IMR-90 (cell line): ENCODE results near the gene OSBPL3. TPM values are rescaled to one million over a fixed set of nuclear protein-coding genes. Genes with fewer than 3 reads are reported as not detected.

ENCODE experiments used
- ATAC-seq: fragments of 200-7000 bp; cut with Tn5 transposase; 2 replicates; pipeline ENCODE4 v1.9.1; 2020; ENCODE audit warnings: low read depth, mild to moderate bottlenecking, moderate library complexity
- BruUV-seq: library from RNA; stranded (reverse); fragments of 400-500 nt; replicated peaks from 2 replicates; lab custom pipeline; 2021; lab: Mats Ljungman, UMichigan
- CTCF ChIA-PET: fragments of 300-600 bp; formaldehyde crosslinking; extraction: SDS; loops from one replicate; lab custom pipeline; 2021; ENCODE audit warnings: antibody characterized with exemption; lab: Yijun Ruan, JAX
- POLR2A ChIA-PET: fragments of 300-600 bp; sonication (Branson Sonifier 250); formaldehyde crosslinking; loops from one replicate; lab custom pipeline; 2022; ENCODE audit warnings: antibody characterized with exemption; ENCODE audit not compliant: unreplicated experiment; lab: Charles Lee
- DNase-seq: peaks from one replicate; pipeline ENCODE4 v3.0.0; 2013
- H2AFZ ChIP-seq: replicated peaks from 2 replicates; pipeline ENCODE3; 2013; ENCODE audit warnings: low read length, mild to moderate bottlenecking; ENCODE audit not compliant: poor library complexity
- H2AK5ac ChIP-seq: 2 replicates; pipeline ENCODE4 v1.6.1; 2013; ENCODE audit warnings: low read depth, low read length, inconsistent platforms
- H2AK9ac ChIP-seq: replicated peaks from 2 replicates; pipeline ENCODE3; 2013; ENCODE audit warnings: mild to moderate bottlenecking, low read depth, low read length, moderate library complexity; ENCODE audit not compliant: poor library complexity
- H2BK120ac ChIP-seq: 2 replicates; pipeline ENCODE4 v1.6.1; 2013; ENCODE audit warnings: low read depth, low read length, inconsistent platforms
- H2BK15ac ChIP-seq: 3 replicates; pipeline ENCODE4 v1.6.1; 2013; ENCODE audit warnings: low read depth, low read length, inconsistent platforms
- H2BK20ac ChIP-seq: 2 replicates; pipeline ENCODE4 v1.6.1; 2013; ENCODE audit warnings: low read depth, mild to moderate bottlenecking, inconsistent platforms, low read length, moderate library complexity
- H2BK5ac ChIP-seq: 2 replicates; pipeline ENCODE4 v1.6.1; 2013; ENCODE audit warnings: mild to moderate bottlenecking, low read depth, low read length, inconsistent platforms; ENCODE audit not compliant: poor library complexity, severe bottlenecking
- H3K14ac ChIP-seq: replicated peaks from 2 replicates; pipeline ENCODE4 v1.6.1; 2013; ENCODE audit warnings: low read depth, low read length, inconsistent platforms
- H3K18ac ChIP-seq: 2 replicates; pipeline ENCODE4 v1.6.1; 2013; ENCODE audit warnings: low read depth, low read length, control low read depth
- H3K23ac ChIP-seq: 2 replicates; pipeline ENCODE4 v1.6.1; 2013; ENCODE audit warnings: low read depth, low read length, inconsistent platforms
- H3K27ac ChIP-seq: 2 replicates; pipeline ENCODE4 v1.5.1; 2013; ENCODE audit warnings: mild to moderate bottlenecking, control low read depth, low read length; ENCODE audit not compliant: insufficient read depth
- H3K27me3 ChIP-seq: 2 replicates; pipeline ENCODE4 v1.6.1; 2013; ENCODE audit warnings: low read length; ENCODE audit not compliant: control insufficient read depth, insufficient read depth
- H3K36me3 ChIP-seq: 2 replicates; pipeline ENCODE4 v1.6.1; 2013; ENCODE audit warnings: low read length, mixed read lengths; ENCODE audit not compliant: control insufficient read depth, insufficient read depth
- H3K4ac ChIP-seq: 2 replicates; pipeline ENCODE4 v1.6.1; 2013; ENCODE audit warnings: low read depth, low read length, inconsistent platforms
- H3K4me1 ChIP-seq: 2 replicates; pipeline ENCODE4 v1.6.1; 2013; ENCODE audit warnings: low read length, mixed read lengths; ENCODE audit not compliant: control insufficient read depth, insufficient read depth
- H3K4me2 ChIP-seq: 2 replicates; pipeline ENCODE4 v1.6.1; 2013; ENCODE audit warnings: low read depth, mild to moderate bottlenecking, control low read depth, low read length, moderate library complexity
- H3K4me3 ChIP-seq: 2 replicates; pipeline ENCODE4 v1.5.1; 2013; ENCODE audit warnings: low read depth, mild to moderate bottlenecking, control low read depth, low read length, moderate library complexity; ENCODE audit not compliant: insufficient read depth
- H3K56ac ChIP-seq: 2 replicates; pipeline ENCODE4 v1.6.1; 2013; ENCODE audit warnings: low read length, inconsistent platforms; ENCODE audit not compliant: insufficient read depth; ENCODE audit errors: extremely low read depth
- H3K79me1 ChIP-seq, 2 experiments: 2 replicates each; pipeline ENCODE4 v1.6.1; 2013; ENCODE audit warnings: low read length in 2 of 2, inconsistent platforms in 1 of 2, low read depth in 1 of 2
- H3K9ac ChIP-seq: 2 replicates; pipeline ENCODE4 v1.6.1; 2013; ENCODE audit warnings: low read depth, low read length, control low read depth
- H3K9me1 ChIP-seq: 2 replicates; pipeline ENCODE4 v1.6.1; 2013; ENCODE audit warnings: low read length, inconsistent platforms; ENCODE audit not compliant: insufficient read depth
- H3K9me3 ChIP-seq: 2 replicates; pipeline ENCODE4 v1.6.1; 2013; ENCODE audit warnings: low read length; ENCODE audit not compliant: control insufficient read depth, insufficient read depth
- H4K20me1 ChIP-seq: 2 replicates; pipeline ENCODE4 v1.6.1; 2013; ENCODE audit warnings: low read length, inconsistent platforms; ENCODE audit not compliant: insufficient read depth
- H4K5ac ChIP-seq: 2 replicates; pipeline ENCODE4 v1.6.1; 2013; ENCODE audit warnings: mild to moderate bottlenecking, low read depth, low read length, control low read depth
- H4K8ac ChIP-seq, 2 experiments: 2 replicates each; pipeline ENCODE4 v1.6.1; 2013; ENCODE audit warnings: low read depth in 2 of 2, low read length in 2 of 2, control low read depth in 1 of 2, inconsistent platforms in 1 of 2
- H4K91ac ChIP-seq: 2 replicates; pipeline ENCODE4 v1.6.1; 2013; ENCODE audit warnings: low read depth, low read length, inconsistent platforms; ENCODE audit not compliant: insufficient read depth
- FOS ChIP-seq: fragments of 150-350 bp; IDR thresholded peaks from 2 replicates; pipeline ENCODE4 v1.6.1; 2016; ENCODE audit warnings: low read depth, low read length
- WGBS, 2 experiments: methylation state at CpG; one replicate each; pipeline versions ENCODE4 v1.1.5 to v1.1.7; 2013; ENCODE audit warnings: missing lambda C conversion rate in 2 of 2; ENCODE audit not compliant: insufficient read length in 1 of 2; ENCODE audit errors: extremely low coverage in 2 of 2; 5-methylcytosine and 5-hydroxymethylcytosine counted together
- dilution Hi-C: fragments of 300-500 bp; cut with HindIII; formaldehyde crosslinking; loops from one replicate; pipeline ENCODE4 v1.14.3; 2018; ENCODE audit warnings: low sequenced_read_pairs; ENCODE audit not compliant: unreplicated experiment
- in situ Hi-C: fragments of 300-500 bp; cut with MboI; formaldehyde crosslinking; loops from 3 replicates; pipeline ENCODE4 v1.14.3; 2019; ENCODE audit warnings: low sequenced_read_pairs, inconsistent platforms, mixed read lengths
- intact Hi-C: fragments of 100-400 bp; cut with micrococcal nuclease; formaldehyde crosslinking; loops from 2 replicates; pipeline ENCODE4 v1.10.0; 2022
- polyA plus RNA-seq, 3 experiments: library from polyadenylated mRNA; depleted of rRNA; stranded (reverse); fragments of >200 nt; gene quantifications; 2 replicates each; pipeline ENCODE4 v1.2.3, GENCODE V29; 2012; ENCODE audit warnings: low replicate concordance in 1 of 3
- total RNA-seq: library from RNA; depleted of rRNA; stranded (reverse); fragments of >200 nt; gene quantifications from 2 replicates; pipeline ENCODE4 v1.2.3, GENCODE V29; 2012

Gene OSBPL3
- total and polyA plus RNA-seq, 2 of the 4 experiments (the other 2 are of a cell fraction), result 18.0 to 29.9 TPM

DNA sequence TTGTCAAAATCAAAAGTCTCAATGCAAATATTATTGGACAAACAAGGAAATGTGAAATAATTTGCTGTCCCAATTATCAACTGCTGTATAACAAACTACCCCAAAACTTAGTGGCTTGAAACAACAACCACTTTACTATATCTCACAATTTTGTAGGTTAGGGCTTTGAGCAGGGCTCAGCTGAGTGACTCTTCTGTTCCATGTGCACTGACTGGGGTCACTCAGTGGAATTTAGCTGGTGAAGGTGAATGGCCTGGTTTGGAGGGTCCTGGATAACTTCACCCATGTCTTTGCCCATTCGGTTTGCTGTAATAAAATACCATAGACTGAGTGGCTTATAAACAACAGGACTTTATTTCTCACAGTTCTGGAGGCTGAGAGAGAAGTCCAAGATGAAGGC is 219.0 kb downstream of the OSBPL3 start:
- H3K27ac ChIP-seq, result no peak overlapping the region
- H3K27me3 ChIP-seq, result no peaks in the 10 kb centered on the region
- ATAC-seq, result no peak
- no peak overlapping the region for H2BK120ac ChIP-seq
- no peak overlapping the region for H3K4me3 ChIP-seq
- no peak overlapping the region for H3K18ac ChIP-seq
- no CpG with 5 or more reads among the region's 1 CpG for WGBS, 2 experiments
- no peak for TF ChIP-seq FOS
- H2AK5ac ChIP-seq, result no peak overlapping the region
- H4K91ac ChIP-seq, result no peak overlapping the region
- no peak overlapping the region for H3K4me2 ChIP-seq
- no peak overlapping the region for H4K5ac ChIP-seq
- H2BK15ac ChIP-seq, result no peak overlapping the region
- H3K56ac ChIP-seq, result no peak overlapping the region
- peaks cover 4% of the 10 kb centered on the region for H3K4me1 ChIP-seq
- no peaks in the 10 kb centered on the region for H4K20me1 ChIP-seq
- H2BK5ac ChIP-seq, result no peak overlapping the region
- H3K4ac ChIP-seq, result no peak overlapping the region
- in situ Hi-C loops, result no loop called here
- CTCF ChIA-PET, result no interaction called here
- H4K8ac ChIP-seq, result no peak overlapping the region
- H3K23ac ChIP-seq, result no peak overlapping the region
- H3K14ac ChIP-seq, result no peak overlapping the region
- dilution Hi-C loops, result no loop called here
- POLR2A ChIA-PET, result no interaction called here
- H3K9me3 ChIP-seq, result no peaks in the 10 kb centered on the region
- no peak overlapping the region for H2BK20ac ChIP-seq
- no peak overlapping the region for H2AK9ac ChIP-seq
- H3K9ac ChIP-seq, result no peak overlapping the region
- DNase-seq, result no peak
- intact Hi-C loops, result no loop called here
- peaks cover 8 to 18% of the 10 kb centered on the region in 2 experiments for H3K79me1 ChIP-seq
- H3K36me3 ChIP-seq, result no peaks in the 10 kb centered on the region
- no TSS peak for BruUV-seq
- H3K9me1 ChIP-seq, result peaks cover 3% of the 10 kb centered on the region; the same call in 1 of the 2 replicates
- no peak overlapping the region for H2AFZ ChIP-seq
